GM12865 (cell line): ENCODE data around the gene JARID2.

ENCODE experiments used
- DNase-seq: peaks from one replicate; pipeline ENCODE4 v3.0.0; 2010; ENCODE audit warnings: low read depth
- H3K4me3 ChIP-seq: 2 replicates; pipeline ENCODE4 v1.5.1; 2011; ENCODE audit warnings: mild to moderate bottlenecking, low read depth, low read length, control low read depth
- TF ChIP-seq, protein P1 (sequence below): IDR thresholded peaks from 2 replicates; pipeline ENCODE4 v1.5.1; 2011; ENCODE audit warnings: low read length, control low read depth, low read depth, inconsistent platforms; ENCODE audit not compliant: insufficient read depth; ENCODE audit errors: missing control alignments

JARID2 gene

DNA sequence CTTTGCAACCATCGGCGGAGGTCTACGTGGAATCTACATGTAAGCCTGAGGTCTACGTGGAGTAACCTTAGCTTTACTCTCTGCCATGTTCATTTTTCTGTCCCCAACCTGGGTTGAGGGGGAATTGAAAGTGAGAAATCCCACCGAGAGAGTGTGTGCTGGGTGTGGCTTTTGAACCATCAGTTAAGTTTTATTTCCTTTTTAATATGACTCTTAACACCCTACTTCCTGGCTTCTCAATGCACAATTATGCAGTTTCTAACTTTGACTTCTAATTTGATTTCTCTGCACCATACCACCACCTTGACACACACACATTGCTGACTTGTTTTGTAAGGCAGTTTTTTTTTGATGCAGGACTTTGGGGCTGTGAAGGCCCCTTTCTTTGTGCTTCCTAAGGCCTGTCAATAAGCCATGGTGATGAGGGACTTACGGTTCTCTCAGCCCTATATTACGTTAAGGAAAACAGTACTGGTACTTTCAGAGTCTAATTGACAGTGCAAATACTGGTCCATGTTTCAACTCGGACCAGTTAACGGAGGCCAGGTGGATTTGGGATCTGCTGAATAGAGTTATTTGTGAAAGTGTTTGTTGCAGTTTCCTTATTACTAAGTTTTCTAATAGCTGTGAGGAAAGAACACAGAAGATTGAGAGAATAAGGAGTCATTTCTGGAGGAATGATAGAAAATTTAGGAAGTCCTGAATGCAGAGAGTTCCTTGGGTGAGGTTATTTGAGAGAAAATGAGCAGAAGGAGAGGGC, 206.5 kb downstream of the JARID2 start:
- TF ChIP-seq, protein P1, sequence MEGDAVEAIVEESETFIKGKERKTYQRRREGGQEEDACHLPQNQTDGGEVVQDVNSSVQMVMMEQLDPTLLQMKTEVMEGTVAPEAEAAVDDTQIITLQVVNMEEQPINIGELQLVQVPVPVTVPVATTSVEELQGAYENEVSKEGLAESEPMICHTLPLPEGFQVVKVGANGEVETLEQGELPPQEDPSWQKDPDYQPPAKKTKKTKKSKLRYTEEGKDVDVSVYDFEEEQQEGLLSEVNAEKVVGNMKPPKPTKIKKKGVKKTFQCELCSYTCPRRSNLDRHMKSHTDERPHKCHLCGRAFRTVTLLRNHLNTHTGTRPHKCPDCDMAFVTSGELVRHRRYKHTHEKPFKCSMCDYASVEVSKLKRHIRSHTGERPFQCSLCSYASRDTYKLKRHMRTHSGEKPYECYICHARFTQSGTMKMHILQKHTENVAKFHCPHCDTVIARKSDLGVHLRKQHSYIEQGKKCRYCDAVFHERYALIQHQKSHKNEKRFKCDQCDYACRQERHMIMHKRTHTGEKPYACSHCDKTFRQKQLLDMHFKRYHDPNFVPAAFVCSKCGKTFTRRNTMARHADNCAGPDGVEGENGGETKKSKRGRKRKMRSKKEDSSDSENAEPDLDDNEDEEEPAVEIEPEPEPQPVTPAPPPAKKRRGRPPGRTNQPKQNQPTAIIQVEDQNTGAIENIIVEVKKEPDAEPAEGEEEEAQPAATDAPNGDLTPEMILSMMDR = no peak
- peak; percentile 30 for DNase-seq
- no peak overlapping the region for H3K4me3 ChIP-seq

DNA sequence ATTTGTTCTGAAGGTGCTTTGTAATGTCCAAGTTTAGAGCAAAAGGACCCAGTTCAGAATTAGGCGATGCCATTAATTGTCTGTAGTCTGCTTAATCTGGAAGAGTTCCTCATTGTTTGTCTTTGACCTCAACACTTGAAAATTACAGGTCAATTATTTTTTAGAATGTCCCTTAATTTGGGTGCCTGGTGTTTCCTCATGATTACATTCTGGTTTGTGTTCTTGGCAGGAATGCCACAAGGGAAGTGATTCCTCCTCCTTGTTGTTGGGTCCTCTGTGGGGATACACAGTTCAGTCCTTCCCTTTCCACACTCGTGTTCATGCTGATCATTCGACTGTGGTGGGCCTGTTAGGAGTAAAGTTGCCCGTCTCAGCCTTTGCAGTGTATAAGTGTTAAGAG, 207.3 kb downstream of the JARID2 start:
- TF ChIP-seq, protein P1 = no peak
- no peak for DNase-seq
- H3K4me3 ChIP-seq = no peak overlapping the region

DNA sequence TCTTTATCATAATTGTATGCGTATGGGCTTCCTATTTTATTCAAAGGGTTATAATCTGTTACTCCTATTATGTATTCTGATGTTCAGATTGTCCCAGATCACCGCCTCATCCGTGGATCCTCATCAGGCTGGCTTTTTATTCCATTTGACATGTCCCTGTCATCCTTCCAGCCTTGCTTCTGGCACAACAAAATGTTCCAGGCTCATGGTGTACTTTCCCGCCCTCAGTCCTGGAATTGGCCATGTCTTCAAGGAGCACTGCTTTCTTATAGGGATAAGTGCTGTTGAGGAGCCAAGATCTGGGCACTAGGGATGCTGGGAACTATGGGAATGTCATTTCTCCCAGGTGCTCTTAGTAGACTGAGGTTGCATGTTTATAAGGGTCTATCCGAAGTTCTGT, 207.8 kb downstream of the JARID2 start:
- no peak overlapping the region for H3K4me3 ChIP-seq
- no peak for DNase-seq
- TF ChIP-seq, protein P1 = no peak

DNA sequence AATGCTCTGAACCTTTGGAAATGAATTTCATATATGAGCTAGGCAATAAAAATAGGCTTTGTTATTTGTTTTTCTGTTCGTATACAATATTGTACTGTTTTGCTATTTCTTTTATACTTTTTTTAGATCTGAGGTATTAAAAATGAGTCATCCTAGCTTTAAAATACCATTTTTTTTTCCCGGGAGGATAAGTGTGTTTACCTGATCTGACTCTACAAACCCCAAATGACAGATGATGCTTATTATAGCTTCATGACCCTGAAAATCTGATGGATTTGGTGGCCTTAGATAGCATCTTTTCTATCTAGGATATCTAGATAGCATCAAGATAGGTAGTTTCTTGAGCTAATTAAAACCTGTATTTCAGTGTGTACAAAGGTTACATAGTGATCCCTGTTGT, 210.6 kb downstream of the JARID2 start:
- H3K4me3 ChIP-seq = no peak overlapping the region
- DNase-seq = no peak
- TF ChIP-seq, protein P1 = no peak

DNA sequence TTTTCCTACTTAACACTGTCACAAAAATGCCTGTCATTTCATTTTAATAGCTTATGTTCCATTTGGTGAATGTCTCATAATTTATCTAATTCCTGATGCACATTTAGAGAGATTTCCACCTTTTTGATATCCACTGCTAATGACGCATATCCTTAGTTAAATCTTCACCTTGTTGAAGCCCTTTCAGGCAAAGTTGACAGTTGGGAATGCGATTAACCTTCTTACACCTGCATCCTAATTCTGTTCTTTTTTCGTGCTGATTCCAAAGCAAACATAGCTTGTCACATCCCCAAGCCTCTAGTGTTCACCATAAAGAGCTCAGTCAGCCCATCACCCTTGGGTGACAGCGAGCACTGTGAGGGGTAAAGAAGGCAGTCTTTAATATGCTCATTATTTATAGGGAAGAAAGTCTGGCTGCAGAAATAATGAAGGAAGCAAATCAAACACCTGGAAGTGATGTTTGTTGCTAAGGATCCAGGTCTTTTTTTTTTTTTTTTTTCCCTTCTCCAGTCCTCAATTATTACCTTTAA, 211.3 kb downstream of the JARID2 start:
- TF ChIP-seq, protein P1 = no peak
- H3K4me3 ChIP-seq = no peak overlapping the region
- no peak for DNase-seq

DNA sequence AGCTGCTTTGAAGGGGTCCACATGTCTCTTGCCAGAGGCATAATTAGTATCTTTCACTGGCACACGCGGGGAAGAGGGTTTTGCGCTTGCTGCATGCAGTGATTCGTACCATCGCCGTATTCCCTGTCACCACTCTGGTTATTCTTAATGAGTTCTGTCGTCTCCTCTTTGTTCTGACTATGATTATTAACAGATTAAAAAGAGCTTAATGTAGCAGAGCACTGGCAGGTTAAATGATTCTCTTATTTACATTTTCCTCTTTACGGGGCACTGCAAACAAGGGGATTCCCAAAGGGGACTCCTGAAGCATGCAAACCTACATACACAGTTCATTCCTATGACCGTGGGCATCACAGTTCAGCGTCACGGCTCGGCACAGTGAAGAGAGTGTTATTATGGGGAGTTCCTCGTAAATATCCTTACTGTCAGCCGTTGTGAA, 212.2 kb downstream of the JARID2 start:
- H3K4me3 ChIP-seq = peak overlapping the region; percentile 13; the same call in 1 of the 2 replicates
- TF ChIP-seq, protein P1 = no peak
- peak; percentile 57 for DNase-seq
